ENCODE data around the gene POLR2F.
"Not testable (repeated sequence)": the region's sequence is repeated elsewhere in the genome, so short reads cannot be mapped to it uniquely, and the experiment has no call there.

The POLR2F gene

GRCh38 chr22:37925330-37925729, 28.2 kb upstream of the POLR2F start:
- no peak for DNase-seq (ENCODE audit: low read depth, low spot score)

- DNase-seq (ENCODE audit: low read depth, low spot score), result no peak
These were observed 27.7 kb upstream of the POLR2F start for GRCh38 chr22:37925767-37926166.

- DNase-seq (ENCODE audit: low read depth, low spot score), result no peak
These were observed 27.1 kb upstream of the POLR2F start for GRCh38 chr22:37926358-37926757.

GRCh38 chr22:37926771-37927636, 26.5 kb upstream of the POLR2F start:
- DNase-seq (ENCODE audit: low read depth, low spot score), result no peak

GRCh38 chr22:37927637-37927936, 25.9 kb upstream of the POLR2F start:
- no peak for DNase-seq (ENCODE audit: low read depth, low spot score)

GRCh38 chr22:37929390-37929789, 24.1 kb upstream of the POLR2F start:
- DNase-seq (ENCODE audit: low read depth, low spot score), result no peak

GRCh38 chr22:37930270-37930951, 23.1 kb upstream of the POLR2F start:
- DNase-seq (ENCODE audit: low read depth, low spot score), result no peak

- DNase-seq (ENCODE audit: low read depth, low spot score), result no peak
These were observed 22.5 kb upstream of the POLR2F start for GRCh38 chr22:37930952-37931440.

- no peak for DNase-seq (ENCODE audit: low read depth, low spot score)
These were observed 21.6 kb upstream of the POLR2F start for GRCh38 chr22:37931893-37932389.

GRCh38 chr22:37932401-37932800, 21.1 kb upstream of the POLR2F start:
- no peak for DNase-seq (ENCODE audit: low read depth, low spot score)

GRCh38 chr22:37932821-37933578, 20.5 kb upstream of the POLR2F start:
- no peak for DNase-seq (ENCODE audit: low read depth, low spot score)

GRCh38 chr22:37933711-37934376, 19.7 kb upstream of the POLR2F start:
- DNase-seq (ENCODE audit: low read depth, low spot score), result peak; percentile 49

GRCh38 chr22:37940698-37941376, 12.7 kb upstream of the POLR2F start:
- no peak for DNase-seq (ENCODE audit: low read depth, low spot score)

- DNase-seq (ENCODE audit: low read depth, low spot score), result no peak
These were observed 11.4 kb upstream of the POLR2F start for GRCh38 chr22:37942133-37942532.

GRCh38 chr22:37943136-37943824, 10.2 kb upstream of the POLR2F start:
- DNase-seq (ENCODE audit: low read depth, low spot score), result no peak

- DNase-seq (ENCODE audit: low read depth, low spot score), result no peak
These were observed 9.7 kb upstream of the POLR2F start for GRCh38 chr22:37943825-37944198.

- DNase-seq (ENCODE audit: low read depth, low spot score), result not testable (repeated sequence)
These were observed 9.1 kb upstream of the POLR2F start for GRCh38 chr22:37944423-37944822.

- DNase-seq (ENCODE audit: low read depth, low spot score), result not testable (repeated sequence)
These were observed 6.2 kb upstream of the POLR2F start for GRCh38 chr22:37947142-37947795.

GRCh38 chr22:37951305-37951704, 2.2 kb upstream of the POLR2F start:
- no peak for DNase-seq (ENCODE audit: low read depth, low spot score)

GRCh38 chr22:37952629-37953028, 870 bp upstream of the POLR2F start:
- DNase-seq (ENCODE audit: low read depth, low spot score), result not testable (repeated sequence)
